Stimulated activated CD8-positive, alpha-beta memory T cell treated with anti-CD3 and anti-CD28 coated beads, Interleukin-7, amount 100 ng/mL, for 4 hours (primary cell): ENCODE results near the gene MIER2.
"Not testable (repeated sequence)": the region's sequence is repeated elsewhere in the genome, so short reads cannot be mapped to it uniquely, and the experiment has no call there.

Experiments
- DNase-seq, 2 donors: peaks; one replicate each; pipeline ENCODE4 v3.0.0-alpha.2; 2020; ENCODE audit warnings: low read depth in 2 of 2

Gene MIER2

DNA sequence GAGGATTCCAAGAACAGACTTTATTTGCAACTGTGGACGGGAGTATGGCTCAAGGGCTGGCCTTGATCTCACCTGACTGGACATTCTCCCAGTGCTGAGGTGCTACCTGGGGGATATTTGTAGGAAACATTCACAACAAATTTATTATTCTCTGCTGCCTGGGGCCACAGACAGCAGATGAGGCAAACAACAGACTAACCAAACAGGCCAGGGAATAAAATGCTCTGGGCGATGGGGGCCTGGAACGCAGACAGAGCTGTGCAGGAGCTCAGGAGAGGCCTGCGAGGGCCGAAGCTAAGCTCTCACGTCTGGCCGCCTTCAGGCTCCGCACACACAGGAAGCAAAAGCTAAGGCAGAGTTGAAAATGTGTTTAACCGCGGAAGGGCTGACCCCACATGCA lies 61.2 kb downstream of the MIER2 start:
- no peak for DNase-seq

DNA sequence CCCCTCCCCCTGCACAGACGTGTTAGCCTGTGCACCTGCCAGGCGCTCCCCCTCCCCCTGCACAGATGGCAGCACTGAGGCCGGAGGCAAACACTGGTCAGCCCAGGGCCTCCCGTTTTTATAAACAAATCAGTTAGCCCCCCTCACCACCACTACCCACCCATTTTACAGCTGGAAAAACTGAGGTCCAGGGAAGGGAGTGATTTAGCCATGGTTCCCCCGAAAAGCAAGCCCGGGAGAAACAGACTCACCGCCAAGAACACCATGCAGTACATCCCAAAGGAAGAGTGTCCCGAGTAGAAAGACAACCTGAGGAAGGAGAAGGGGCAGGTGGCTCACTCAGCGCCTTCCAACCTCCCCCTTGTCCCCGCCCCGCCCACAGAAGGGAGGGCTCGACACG lies 62.1 kb downstream of the MIER2 start:
- no peak for DNase-seq

DNA sequence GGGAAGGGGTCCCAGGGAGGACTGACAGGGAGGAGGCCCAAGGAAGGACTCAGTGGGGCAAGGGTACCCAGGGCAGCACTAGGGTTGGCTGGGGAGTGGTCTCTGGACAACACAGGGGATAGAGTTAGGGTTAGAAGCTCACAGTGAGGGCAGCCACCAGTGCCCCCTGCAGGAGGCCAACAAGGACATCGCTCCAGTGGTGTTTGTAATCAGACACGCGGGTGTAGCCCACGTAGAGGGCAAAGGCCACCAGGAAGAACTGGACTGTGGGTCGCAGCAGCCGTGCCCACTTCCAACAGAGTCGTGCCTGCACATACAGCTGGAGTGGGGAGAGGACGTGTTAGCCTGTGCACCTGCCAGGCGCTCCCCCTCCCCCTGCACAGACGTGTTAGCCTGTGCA lies 62.6 kb downstream of the MIER2 start:
- no peak for DNase-seq

DNA sequence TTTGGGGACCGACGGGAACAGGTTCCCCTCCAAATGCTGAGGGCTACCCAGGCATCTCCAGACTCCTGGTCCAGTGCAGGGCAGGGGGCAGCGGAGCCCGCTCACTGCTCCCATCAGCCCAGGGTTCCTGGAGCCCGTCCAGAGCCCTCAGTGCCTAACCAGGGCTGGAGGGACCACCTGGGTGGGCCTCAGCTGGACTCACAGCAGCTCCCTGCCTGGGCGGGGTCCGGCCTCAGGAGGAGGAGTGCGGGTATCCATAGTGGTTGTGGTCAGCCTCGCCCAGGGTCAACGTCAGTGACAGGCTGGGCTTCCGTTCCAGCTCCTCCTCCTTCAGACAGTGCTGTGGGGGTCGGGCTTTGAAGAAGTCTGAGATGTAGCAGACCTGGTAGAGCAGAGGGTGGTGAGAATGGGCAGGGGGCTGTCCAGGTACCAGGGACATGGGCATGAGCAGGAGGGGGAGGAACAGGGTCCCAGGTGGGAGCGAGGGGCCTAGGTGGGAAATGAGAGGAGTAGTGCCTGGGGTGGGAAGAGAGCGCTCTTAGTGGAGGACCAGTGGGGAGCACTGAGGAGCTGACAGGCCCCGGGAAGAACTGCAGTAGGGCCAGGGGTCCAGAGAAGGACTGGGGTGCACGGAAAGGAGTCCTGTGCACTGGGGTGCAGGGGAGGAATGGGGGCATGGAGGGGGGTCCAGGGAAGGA lies 63.3 kb downstream of the MIER2 start:
- no peak for DNase-seq

DNA sequence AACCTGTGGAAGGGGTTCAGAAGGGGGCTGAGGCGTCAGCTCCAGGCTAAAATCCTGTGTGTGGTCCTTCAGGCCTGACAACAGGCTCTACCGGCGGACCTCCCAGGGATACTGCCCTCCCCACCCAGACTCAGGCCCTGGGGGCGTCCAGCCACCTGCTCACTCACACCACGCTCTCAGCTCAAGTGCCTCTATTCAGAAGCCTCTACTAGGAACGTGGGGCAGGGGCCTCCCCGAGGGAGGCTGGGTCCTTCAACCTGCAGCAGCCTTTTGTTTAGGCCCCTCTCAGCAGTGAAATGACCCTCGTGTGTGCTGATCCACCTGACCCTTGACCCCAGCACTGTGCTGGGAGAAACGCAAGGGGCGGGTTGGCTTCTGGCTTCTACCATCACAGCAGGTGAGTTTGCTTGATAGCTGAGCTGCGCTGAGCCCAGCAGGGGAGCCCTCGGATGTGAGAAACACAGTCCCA lies 64.0 kb downstream of the MIER2 start:
- no peak for DNase-seq

DNA sequence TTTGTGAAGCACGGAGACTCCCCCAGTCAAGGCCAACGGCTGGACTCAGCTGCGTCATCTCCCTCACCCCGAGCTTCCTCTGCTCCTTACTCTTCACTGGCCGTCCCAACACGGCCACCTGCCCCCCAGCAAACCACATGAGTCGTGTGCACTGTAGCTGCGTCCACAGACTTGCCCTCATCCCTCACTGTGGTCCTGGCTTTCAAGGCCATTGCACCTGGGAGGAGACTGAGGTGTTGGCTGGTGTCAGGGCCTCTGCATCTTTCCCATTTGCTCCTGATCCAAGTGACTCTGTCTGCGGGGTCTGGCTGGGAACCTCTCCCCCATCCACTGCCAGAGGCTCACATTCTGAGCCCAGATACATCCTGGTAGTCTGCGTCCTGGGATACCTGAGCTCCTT lies 64.9 kb downstream of the MIER2 start:
- DNase-seq, result no peak

DNA sequence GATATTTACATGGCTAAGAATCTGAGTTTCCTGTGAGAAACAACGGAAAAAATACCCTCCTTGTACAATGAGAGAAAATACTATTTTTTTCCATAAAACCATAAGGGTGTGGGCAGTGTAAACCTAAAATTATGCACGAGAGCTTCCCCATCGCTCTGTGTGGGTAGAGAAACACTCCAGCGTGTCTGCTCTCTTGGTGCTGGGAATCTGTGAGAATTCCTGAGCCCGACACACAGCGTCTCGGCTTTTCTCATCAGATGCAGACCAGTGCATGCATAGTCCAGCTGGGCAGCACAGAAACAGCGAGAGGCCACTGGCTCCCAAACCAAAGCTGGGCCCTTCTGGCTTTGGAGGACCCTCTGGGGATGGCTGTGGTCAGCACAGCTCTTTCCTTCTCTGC lies 65.4 kb downstream of the MIER2 start:
- no peak for DNase-seq

DNA sequence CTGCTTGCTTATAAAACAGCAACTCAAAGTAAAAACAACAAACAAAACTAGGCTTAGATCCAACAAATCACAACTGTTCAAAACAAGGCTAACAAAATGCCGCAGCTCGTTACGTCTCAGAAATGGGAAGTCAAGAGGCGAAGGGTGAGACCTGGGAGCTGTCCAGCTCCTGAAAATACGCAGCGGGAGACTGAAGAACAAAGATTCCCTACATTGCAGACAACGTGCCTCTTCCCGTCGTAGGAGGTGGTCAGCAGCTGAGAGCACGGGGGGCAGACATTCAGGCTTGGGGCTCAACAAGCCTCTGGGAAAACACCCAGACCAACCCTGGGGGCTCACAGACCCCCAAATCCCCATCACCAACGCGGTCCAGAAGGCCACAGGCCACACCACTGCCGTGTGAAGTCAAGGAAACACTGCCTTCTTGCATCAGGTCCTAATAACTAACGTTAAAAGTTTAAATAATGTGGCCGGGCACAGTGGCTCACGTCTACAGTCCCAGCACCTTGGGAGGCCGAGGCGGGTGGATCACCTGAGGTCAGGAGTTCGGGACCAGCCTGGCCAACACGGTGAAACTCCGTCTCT lies 66.9 kb downstream of the MIER2 start:
- no peak for DNase-seq

DNA sequence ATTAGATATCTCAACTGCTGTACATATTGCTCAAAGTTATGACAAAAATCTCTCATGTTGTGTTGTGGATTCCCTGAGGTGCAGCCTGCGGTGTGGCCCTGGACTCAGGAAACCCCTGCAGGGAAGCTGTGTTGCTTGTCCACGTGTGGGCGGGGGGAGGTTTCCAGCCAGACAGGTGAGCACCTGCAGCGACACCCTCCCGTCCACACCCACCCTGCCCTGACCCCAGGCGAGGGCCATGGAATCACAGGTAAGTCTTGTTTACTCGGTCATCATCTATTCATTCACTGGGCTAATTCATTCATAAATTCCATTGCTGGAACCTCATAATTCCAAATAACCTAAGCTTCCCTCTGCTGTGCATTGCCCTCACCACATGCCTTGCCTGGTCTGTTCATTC lies 67.5 kb downstream of the MIER2 start:
- DNase-seq, result no peak

DNA sequence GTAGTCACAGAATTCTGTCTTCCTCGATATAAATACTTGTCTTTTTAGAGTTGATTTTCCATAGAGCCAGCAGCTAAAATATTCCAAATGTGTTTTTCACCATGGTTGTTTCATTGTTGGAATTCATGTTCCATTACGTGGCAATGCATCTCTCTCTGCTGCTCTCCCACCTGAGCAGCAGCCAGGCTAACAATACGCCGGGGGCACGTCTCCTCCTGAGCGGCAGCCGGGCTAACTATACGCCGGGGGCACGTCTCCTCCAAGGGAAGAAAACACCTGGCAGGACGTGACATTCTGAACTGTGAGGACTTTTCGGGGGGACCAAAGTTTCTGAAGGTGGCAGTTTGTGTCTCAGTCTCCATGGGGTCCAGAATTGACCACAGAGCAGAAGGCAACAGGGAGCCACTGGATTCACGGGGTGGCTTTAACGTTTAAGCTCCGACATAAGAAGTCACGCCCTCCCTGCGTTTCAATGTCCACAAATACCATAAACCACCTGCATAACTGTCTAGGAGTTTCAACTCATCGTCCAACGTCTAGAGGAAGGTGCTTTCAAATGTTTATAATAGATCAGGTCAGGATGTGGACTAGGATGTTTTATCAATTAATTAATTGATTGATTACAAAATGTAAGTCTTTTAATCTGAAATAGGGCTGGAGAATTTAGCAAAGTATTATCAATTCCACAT lies 68.5 kb downstream of the MIER2 start:
- DNase-seq, result no peak

DNA sequence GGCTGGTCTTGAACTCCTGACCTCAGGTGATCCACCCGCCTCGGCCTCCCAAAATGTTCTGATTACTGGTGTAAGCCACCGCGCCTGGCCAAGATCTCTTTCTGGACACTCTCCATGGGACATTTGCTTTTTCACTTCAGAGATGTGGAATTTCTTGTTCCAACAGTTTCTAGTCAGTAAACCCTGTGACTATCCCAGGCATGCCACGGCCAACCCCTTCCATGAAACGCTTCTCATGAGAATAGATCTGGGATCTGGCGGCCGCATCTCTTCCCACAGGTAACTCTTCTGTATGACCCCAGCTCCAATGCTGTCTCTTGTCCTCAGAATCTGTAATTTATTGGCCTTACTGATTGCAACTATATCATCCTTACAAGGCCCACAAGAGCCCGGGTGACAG lies 69.6 kb downstream of the MIER2 start:
- no peak for DNase-seq

DNA sequence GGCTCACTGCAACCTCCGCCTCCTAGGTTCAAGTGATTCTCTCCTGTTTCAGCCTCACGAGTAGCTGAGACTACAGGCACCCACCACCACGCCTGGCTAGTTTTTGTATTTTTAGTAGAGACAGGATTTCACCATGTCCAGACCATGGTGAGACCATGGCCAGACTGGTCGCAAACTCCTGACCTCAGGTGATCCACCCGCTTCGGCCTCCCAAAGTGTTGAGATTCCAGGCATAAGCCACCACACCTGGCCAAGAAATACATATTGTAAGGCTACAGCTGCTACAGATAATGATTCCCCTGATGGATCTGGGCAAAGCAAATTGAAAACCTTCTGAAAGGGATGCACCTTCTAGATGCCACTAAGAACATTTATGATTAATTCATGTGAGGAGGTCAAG lies 71.2 kb downstream of the MIER2 start:
- DNase-seq, result no peak

DNA sequence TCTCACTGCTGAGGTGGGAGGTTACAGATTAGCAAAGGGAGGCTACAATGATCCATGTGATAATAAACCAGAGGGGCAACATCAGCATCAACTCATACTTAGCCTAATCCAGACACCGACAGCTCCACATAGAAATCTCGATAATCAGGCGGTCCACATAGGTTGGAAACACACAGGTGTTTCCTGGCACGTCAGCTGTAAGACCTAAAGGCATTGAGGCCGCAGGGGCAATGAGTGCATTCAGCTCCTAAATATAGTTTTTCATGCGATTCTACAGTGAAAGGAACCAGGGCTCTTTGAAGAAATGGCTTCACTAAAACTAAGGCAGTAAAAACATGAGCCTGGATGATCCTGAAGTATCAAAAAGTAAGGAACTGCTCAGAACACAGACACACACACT lies 72.7 kb downstream of the MIER2 start:
- DNase-seq, result no peak

DNA sequence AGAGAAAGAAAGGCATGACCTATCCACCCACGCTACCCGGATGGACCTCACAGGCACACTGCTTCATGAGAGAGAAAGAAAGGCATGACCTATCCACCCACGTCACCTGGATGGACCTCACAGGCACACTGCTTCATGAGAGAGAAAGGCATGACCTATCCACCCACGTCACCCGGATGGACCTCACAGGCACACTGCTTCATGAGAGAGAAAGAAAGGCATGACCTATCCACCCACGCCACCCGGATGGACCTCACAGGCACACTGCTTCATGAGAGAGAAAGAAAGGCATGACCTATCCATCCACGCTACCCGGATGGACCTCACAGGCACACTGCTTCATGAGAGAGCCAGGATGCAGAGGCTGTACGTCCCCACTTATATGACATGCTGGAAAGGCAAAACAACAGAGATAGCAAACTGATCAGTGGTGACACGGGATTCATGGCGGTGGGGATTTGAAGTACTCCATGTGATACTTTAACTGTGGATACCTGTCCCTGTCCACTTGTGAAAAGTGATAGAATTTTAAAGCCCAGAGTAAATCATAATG lies 73.8 kb downstream of the MIER2 start:
- DNase-seq, result not testable (repeated sequence)

DNA sequence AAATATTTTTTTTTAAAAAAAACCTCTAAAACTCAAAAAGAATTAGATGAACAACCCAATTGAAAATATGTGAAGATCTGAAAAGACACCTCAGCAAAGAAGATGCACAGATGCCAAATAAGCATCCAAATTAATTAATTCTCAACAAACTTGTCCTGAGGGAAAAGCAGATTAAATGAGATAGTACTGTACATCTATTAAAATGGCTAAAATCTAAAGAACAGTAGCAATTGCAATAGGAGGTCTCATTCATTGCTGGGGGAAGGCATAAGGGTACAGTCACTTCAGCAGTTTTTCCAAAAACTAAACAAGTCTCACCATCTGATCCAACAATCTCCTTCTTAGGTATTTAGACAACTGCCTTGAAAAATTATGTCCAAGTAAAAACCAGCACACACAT lies 75.4 kb downstream of the MIER2 start:
- DNase-seq, result no peak

DNA sequence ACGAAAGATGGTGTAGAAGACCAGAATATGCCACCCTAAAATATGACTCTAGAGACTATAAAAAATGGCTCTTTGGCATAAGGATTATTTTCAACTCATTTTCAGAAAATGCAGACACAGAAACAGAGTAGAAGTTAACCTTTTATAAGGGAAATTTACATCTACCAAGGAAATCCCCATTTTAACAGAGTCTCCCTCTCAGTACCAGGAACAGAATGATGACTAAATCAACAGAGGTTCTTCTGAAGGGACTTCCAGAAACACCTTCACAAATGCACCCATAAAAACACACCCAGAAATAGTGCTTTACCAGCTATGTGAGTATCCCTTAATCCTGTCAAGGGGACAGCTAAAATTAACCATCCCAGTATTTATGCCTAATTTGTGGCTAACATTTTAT lies 82.5 kb downstream of the MIER2 start:
- no peak for DNase-seq

DNA sequence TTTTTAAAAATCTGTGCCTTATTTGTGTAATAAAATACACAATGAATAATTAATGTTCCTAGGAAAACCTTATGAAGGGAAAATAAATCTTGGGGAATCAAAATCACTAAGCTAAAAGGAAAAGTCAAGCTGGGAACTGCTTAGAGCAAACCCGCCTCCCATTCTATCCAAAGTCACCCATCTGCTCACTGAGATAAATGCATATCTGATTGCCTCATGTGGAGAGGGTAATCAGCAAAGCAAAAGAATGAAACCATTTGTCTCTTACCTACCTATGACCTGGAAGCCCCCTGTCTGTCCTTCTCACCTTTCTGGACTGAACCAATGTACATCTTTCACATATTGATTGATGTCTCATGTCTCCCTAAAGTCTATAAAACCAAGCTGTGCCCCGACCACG lies 87.8 kb downstream of the MIER2 start:
- DNase-seq, result not testable (repeated sequence)
